ENCODE data around the gene PRSS21.

Gene PRSS21

DNA sequence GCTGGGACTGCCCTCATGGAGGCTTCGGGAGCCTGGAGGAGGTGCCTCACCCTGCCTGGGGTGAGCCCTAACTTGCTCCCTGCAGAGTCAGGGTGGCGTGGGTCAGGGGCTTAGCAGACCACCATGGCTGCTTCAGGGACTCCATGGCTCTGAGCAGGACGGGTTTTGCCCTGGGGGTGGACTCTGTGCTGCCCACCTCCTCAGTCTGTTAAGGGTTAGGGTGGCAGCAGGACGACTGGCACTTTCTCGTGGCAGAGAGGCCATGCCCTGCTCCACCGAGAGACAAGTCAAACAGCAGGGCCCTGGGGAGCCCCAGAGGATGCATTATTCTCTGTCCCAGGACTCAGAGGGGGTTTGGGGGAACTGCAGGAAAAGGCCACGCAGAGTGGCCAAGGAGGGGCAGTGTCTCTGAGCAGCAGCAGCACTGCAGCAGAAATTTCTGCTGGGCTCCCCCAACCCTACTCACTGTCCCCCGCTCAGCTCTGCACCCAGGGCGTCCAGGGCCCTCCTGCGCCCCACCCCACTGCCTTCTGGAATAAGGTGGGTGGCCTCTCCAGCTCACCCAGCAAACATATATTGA is 42.7 kb downstream of the PRSS21 start (continued):
- TF ChIP-seq SETDB1 (IDR thresholded peaks at IDR 0.05; ENCODE audit: insufficient read length, low read length) (no peak), ZNF311 (tag by site-specific recombination; IDR thresholded peaks at IDR 0.05; ENCODE audit: borderline replicate concordance) (no peak)

DNA sequence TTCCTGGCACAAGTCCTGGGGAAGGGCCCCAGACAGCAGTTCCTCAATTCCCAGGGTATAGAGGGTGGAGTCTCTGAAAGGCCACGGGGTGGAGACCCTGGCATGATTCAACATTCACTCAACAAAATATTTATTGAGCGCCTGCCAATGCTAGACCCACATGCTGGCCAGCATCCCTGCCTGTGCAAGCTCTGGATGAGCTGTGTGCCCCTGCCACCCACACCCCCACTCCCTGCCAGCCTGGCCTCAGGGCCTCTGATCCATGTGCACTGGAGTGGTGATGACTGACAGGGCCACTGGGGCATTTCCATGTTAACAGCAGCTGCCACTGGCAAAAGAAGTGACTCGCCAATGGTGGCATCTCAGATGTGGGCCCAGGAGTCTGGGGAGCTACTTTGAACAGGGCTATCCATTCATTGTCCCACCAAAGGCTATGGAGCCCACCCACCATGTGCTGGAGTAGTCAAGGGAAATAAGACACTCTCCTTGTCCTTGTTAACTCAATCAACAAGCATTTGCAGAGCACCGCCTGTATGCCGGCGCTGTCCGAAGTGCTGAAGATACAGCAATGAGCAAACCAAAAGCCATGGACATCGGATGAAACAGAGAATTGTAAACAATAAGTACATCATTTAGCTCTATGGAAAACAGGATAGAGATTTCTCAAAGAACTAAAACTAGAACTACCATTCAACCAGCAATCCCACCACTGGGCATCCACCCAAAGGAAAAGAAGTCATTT is 44.0 kb downstream of the PRSS21 start:
- CTCF ChIA-PET, result interaction anchor here (0.6 to 0.7 kb wide), 2 partner anchors 47 to 104 kb away, joined by 3 to 4 read pairs; no protein-coding TSS in a partner anchor

DNA sequence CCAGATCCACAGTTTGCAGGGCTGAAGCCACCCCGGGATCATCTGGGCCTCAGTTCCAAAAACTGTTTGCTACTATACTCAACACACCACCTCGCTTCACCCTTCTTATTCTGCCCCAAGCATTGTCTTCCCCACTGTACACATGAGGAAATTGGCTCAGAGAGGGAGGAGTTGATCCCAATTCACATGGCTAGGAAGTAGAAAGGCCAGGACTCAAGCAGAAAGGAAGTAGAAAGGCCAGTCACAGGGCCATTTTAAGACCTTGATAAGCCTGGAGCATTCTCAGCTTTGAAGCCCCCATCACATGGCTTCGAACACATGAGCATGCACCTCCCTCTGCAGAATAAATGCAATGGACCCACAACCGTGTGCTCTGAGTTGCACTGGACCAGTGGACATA is 48.6 kb downstream of the PRSS21 start:
- no peak overlapping the region for H3K27ac ChIP-seq (ENCODE audit: extremely low read depth, low read depth, low read length)
- H3K4me3 ChIP-seq (ENCODE audit: low read depth, low read length), result no peak overlapping the region
- POLR2A ChIA-PET, result no interaction called here
- H3K36me3 ChIP-seq (ENCODE audit: control insufficient read depth in 2 of 2, insufficient read depth in 1 of 2, low read length in 2 of 2), result no peaks in the 10 kb centered on the region
- H3K9me3 ChIP-seq (ENCODE audit: control insufficient read depth, insufficient read depth, low read depth, low read length), result no peaks in the 10 kb centered on the region
- TF ChIP-seq ZBTB48 (tag by site-specific recombination; IDR thresholded peaks at IDR 0.05), result no peak
- CTCF ChIA-PET, result interaction anchor here (0.6 to 4.0 kb wide), 3 partner anchors 22 to 1503 kb away, joined by 3 to 16 read pairs (median 4); no protein-coding TSS in a partner anchor
- H3K4me1 ChIP-seq (ENCODE audit: control insufficient read depth, insufficient read depth, low read length), result no peaks in the 10 kb centered on the region

More for the DNA sequence above, 44.0 kb downstream of the PRSS21 start:
- no peaks in the 10 kb centered on the region for H3K36me3 ChIP-seq (ENCODE audit: control insufficient read depth in 2 of 2, insufficient read depth in 1 of 2, low read length in 2 of 2)
- H3K27ac ChIP-seq (ENCODE audit: extremely low read depth, low read depth, low read length), result no peak overlapping the region
- peak; percentile 36 for TF ChIP-seq SETDB1 (IDR thresholded peaks at IDR 0.05; ENCODE audit: insufficient read length, low read length)
- TF ChIP-seq, protein P1, sequence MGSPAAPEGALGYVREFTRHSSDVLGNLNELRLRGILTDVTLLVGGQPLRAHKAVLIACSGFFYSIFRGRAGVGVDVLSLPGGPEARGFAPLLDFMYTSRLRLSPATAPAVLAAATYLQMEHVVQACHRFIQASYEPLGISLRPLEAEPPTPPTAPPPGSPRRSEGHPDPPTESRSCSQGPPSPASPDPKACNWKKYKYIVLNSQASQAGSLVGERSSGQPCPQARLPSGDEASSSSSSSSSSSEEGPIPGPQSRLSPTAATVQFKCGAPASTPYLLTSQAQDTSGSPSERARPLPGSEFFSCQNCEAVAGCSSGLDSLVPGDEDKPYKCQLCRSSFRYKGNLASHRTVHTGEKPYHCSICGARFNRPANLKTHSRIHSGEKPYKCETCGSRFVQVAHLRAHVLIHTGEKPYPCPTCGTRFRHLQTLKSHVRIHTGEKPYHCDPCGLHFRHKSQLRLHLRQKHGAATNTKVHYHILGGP (tag by site-specific recombination; IDR thresholded peaks at IDR 0.05), result no peak
- TF ChIP-seq ZNF350 (tag by site-specific recombination; IDR thresholded peaks at IDR 0.05), result no peak
- TF ChIP-seq ZNF792 (tag by site-specific recombination; IDR thresholded peaks at IDR 0.05), result 0 out of 2 replicates have a peak, but pooled peaks have one; percentile 35
- TF ChIP-seq, protein P2, sequence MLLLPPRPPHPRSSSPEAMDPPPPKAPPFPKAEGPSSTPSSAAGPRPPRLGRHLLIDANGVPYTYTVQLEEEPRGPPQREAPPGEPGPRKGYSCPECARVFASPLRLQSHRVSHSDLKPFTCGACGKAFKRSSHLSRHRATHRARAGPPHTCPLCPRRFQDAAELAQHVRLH (tag by site-specific recombination; IDR thresholded peaks at IDR 0.05), result no peak
- TF ChIP-seq, protein P3, sequence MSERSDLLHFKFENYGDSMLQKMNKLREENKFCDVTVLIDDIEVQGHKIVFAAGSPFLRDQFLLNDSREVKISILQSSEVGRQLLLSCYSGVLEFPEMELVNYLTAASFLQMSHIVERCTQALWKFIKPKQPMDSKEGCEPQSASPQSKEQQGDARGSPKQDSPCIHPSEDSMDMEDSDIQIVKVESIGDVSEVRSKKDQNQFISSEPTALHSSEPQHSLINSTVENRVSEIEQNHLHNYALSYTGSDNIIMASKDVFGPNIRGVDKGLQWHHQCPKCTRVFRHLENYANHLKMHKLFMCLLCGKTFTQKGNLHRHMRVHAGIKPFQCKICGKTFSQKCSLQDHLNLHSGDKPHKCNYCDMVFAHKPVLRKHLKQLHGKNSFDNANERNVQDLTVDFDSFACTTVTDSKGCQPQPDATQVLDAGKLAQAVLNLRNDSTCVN (tag by site-specific recombination; optimal IDR thresholded peaks at IDR 0.05), result no peak
- TF ChIP-seq, protein P4, sequence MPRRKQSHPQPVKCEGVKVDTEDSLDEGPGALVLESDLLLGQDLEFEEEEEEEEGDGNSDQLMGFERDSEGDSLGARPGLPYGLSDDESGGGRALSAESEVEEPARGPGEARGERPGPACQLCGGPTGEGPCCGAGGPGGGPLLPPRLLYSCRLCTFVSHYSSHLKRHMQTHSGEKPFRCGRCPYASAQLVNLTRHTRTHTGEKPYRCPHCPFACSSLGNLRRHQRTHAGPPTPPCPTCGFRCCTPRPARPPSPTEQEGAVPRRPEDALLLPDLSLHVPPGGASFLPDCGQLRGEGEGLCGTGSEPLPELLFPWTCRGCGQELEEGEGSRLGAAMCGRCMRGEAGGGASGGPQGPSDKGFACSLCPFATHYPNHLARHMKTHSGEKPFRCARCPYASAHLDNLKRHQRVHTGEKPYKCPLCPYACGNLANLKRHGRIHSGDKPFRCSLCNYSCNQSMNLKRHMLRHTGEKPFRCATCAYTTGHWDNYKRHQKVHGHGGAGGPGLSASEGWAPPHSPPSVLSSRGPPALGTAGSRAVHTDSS (tag by site-specific recombination; IDR thresholded peaks at IDR 0.05), result no peak
- no peak for TF ChIP-seq REPIN1 (tag by site-specific recombination; IDR thresholded peaks at IDR 0.05; ENCODE audit: low read depth)
- TF ChIP-seq, protein P5, sequence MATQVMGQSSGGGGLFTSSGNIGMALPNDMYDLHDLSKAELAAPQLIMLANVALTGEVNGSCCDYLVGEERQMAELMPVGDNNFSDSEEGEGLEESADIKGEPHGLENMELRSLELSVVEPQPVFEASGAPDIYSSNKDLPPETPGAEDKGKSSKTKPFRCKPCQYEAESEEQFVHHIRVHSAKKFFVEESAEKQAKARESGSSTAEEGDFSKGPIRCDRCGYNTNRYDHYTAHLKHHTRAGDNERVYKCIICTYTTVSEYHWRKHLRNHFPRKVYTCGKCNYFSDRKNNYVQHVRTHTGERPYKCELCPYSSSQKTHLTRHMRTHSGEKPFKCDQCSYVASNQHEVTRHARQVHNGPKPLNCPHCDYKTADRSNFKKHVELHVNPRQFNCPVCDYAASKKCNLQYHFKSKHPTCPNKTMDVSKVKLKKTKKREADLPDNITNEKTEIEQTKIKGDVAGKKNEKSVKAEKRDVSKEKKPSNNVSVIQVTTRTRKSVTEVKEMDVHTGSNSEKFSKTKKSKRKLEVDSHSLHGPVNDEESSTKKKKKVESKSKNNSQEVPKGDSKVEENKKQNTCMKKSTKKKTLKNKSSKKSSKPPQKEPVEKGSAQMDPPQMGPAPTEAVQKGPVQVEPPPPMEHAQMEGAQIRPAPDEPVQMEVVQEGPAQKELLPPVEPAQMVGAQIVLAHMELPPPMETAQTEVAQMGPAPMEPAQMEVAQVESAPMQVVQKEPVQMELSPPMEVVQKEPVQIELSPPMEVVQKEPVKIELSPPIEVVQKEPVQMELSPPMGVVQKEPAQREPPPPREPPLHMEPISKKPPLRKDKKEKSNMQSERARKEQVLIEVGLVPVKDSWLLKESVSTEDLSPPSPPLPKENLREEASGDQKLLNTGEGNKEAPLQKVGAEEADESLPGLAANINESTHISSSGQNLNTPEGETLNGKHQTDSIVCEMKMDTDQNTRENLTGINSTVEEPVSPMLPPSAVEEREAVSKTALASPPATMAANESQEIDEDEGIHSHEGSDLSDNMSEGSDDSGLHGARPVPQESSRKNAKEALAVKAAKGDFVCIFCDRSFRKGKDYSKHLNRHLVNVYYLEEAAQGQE (tag by site-specific recombination; IDR thresholded peaks at IDR 0.05), result peak; percentile 97
- no peaks in the 10 kb centered on the region for H3K9me3 ChIP-seq (ENCODE audit: control insufficient read depth, insufficient read depth, low read depth, low read length)
- no peaks in the 10 kb centered on the region for H3K4me1 ChIP-seq (ENCODE audit: control insufficient read depth, insufficient read depth, low read length)
- POLR2A ChIA-PET, result no interaction called here
- no peak overlapping the region for H3K4me3 ChIP-seq (ENCODE audit: low read depth, low read length)
